Measurements from ENCODE around the gene CHRD. TPM values are rescaled to one million over a fixed set of nuclear protein-coding genes. Genes with fewer than 3 reads are reported as not detected.

The CHRD gene
- total RNA-seq, 1 donor from 2014 or later = 2.0 TPM

DNA sequence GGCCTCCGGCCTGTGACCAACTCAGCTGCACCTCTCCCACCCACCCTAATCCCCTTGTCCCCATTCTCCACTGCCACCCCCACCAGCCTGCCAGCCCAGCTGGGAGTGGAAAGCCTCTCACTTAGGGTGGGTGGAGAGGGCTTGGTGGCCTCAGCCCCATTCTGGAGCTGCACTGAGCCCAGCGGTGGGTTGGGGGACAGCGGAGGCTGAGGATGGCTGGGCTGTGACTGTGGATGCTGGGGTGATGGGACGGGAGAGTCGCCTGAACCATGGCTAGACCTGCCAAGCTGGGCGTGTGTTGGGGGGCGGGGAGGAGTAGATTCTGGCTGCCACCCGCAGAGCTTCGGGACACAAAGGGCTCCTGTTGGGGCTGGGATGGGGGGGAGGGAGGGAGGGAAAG, 20.2 kb upstream of the CHRD start:
- FAIRE-seq (no peak), DNase-seq (ENCODE audit: low spot score in 2 of 2) (no peak)

DNA sequence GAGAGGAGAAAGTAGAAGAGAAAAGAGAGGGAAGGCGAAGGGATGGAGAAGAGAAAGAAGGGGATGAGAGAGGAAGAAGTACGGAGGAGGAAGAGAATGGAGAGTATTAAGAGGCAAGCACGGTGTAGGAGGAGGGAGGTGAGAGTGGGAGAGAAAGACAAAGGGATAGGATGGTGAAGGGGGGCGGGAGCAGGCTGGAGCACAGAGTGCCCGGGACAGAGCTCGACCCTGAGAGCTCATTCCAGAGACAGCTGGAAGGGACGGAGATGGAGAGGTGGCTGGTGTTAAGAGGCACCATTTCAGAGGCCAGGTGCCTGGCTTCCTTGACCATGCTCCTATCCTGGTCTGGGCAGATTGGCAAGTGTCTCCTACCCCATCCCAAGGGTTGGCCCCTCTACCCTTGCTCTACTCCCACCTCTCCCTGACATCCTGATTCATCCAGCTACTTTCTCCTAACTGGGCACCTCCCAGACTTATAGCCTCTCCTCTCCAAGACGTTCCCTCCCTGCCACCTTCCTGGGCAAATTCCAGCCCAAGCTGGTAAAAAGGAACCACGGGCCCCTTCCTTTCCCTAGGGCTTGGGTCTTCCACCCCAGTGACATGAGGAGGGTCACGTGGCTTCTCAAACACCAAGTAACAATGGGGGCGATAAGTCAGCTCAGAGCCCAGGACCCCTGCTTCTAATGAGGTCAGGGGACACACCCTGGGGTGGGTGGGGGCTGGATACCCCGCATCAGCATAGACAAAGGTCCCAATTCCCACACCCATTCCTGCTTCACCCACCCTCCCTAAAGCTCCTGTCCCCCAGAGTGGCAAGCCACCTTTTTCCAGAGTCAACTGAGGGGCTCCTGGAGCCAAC, 19.6 kb upstream of the CHRD start:
- no peak for DNase-seq (ENCODE audit: low spot score in 2 of 2)
- FAIRE-seq = no peak

DNA sequence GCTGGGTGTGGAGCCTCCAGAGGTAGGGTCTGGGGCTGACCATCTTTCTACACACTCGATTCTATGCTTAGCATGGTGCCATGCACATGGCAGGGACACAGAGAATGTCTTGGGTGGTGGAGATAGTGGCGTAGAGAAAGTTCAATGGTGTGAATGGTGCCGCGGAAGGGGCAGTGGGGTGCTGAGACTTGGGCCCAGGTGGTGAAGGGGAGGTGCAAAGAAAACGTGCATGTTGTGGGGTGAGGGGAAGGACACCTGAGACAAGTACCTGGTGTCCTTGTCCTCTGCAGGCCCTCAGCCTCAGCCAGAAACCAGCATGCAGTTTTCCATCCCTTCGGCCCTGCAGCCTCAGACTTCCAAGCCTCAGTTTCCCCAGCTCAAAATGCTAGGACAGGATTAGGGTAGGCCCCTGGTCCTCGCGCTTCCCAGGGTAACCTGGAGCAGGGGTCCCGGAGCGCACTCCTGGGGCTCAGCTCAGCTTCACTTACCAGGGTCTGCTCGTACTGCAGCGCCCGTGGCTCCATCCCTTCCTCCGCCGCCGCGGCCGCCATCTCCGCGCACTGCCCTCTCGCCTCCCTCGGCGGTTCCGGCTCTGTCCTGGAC, 18.8 kb upstream of the CHRD start:
- FAIRE-seq (no peak), DNase-seq (ENCODE audit: low spot score in 2 of 2) (no peak)

- DNase-seq (ENCODE audit: low spot score in 2 of 2) = peak; percentile 72 to 83
- no peak for FAIRE-seq
Measured at GRCh38 chr3:184361532-184361931, 18.3 kb upstream of the CHRD start, which contains the start of the genes CLCN2 and POLR2H. CLCN2 (minus strand) TSS chr3:184361605; CDS start chr3:184361479, 126 bp downstream. POLR2H (plus strand) TSS chr3:184361710; CDS start chr3:184363493, 1,783 bp downstream.

DNA sequence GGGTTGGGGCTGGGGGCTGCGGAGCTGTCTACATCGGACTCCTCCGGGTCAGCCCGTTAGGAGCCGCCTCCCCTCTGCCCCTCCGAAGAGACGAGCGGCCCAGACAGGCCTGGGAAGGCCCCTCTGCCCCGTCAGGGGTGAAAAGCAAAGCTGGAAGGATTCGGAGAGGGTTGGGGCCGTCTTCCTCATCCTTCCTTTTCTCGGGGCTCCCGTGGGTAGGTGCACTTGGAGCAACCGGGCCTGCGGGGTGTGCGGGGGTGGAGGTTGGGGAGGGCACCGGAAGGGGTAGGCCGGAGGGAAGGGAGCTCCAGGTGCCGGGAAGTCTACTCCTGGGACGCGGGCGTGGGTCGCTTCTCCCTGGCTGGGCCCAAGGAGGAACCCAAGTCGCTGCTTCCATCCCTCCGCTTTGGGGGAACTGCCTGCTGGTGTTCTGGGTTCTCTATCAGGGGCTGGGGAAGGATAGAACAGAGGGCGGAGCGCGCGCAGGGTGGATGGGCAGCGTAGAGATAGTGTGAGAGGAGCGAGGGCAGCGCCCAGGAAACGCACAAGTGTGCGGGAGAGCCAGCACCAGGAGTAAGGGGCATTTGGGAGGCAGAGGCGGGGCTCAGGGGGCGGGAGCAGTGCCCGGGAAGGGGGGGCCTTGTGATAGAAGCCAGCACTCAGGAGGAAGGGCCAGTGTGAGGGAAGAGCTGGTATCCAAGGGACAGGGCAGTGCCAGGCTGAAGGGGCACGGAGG, 17.8 kb upstream of the CHRD start:
- FAIRE-seq = no peak
- peak; percentile 64 to 70 for DNase-seq (ENCODE audit: low spot score in 2 of 2)

GRCh38 chr3:184362668-184363546, 16.9 kb upstream of the CHRD start:
- peak; percentile 84 to 89 for DNase-seq (ENCODE audit: low spot score in 2 of 2)
- no peak for FAIRE-seq

- FAIRE-seq (no peak), DNase-seq (ENCODE audit: low spot score in 2 of 2) (no peak)
Measured at GRCh38 chr3:184366619-184367289, 13.1 kb upstream of the CHRD start.

DNA sequence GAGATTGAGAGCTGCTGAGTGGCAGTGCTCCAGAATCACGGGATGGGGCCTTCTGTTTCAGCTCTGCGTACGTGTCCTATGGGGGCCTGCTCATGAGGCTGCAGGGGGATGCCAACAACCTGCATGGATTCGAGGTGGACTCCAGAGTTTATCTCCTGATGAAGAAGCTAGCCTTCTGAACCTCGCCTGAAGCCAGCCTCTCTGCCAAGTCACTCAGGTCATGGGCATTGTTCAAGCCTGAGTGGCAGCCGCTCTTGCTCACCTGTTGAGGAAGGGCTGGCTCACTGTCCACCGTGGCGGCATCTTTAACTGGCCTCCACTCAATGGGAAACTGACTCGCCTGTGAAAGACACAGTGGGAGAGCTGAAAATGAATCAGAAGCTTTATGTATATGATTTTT, 11.7 kb upstream of the CHRD start:
- no peak for FAIRE-seq

DNA sequence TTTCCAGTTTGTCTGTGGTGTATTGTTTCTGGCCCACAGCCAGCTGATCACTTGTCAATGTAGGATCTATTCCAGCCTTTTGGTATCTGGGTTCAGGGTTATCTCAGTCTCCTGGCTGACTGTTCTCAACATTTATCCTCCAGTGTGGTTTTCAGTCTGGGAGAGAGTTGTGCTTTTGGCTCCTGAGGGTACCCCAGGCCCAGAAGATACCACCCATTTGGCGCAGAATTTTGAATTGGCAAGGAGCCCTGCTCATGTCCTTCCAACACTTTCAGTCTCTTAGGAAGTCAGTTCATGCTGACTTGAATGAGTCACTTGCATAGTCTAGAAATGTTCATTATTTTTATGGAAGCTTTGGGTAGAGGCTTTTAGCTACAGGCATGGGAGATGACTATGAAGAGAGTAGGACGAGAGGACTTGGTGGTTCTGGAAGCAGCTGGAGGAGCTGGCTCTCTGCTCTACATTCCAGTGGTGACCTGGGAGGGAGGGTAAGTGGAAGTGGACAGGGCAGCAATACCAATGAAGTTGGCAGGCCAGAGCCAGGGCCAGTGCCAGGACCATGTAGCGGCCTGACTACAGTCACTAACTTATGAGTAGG, 11.2 kb upstream of the CHRD start:
- FAIRE-seq (no peak), DNase-seq (ENCODE audit: low spot score in 2 of 2) (no peak)

More for the DNA sequence above, 11.7 kb upstream of the CHRD start:
- no peak for DNase-seq (ENCODE audit: low spot score in 2 of 2)

- DNase-seq (ENCODE audit: low spot score in 2 of 2) (peak; percentile 71 to 87), FAIRE-seq (no peak)
Measured at GRCh38 chr3:184371570-184372018, 8.3 kb upstream of the CHRD start.

DNA sequence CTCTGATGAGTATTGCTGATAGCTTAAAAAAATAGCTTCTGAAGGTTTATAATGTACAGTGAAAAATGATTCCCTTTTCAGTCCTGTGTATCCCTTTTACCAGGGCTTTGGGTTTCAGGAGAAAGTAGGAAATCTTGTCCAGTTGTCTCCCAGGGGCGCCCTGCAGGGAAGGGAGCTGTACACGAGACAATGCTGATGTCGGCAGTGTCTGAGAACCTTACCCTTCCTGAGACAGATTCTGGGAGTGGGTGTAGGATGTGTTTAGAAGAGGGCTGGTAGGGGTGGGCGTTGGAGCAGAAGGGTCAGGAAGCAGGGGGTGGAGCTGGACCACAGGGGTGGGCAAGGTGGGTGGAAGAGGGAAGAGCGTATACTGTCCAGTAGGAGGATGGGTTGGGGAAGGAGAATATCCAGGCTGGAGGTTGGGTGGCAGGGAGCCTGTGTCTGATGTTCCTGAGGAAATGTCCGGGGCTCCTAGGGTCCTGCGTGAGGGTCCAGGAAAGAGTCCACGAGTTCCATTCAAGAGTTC, 7.5 kb upstream of the CHRD start:
- DNase-seq (ENCODE audit: low spot score in 2 of 2) (no peak), FAIRE-seq (no peak)

GRCh38 chr3:184372911-184373310, 6.9 kb upstream of the CHRD start:
- FAIRE-seq (no peak), DNase-seq (ENCODE audit: low spot score in 2 of 2) (no peak)

GRCh38 chr3:184373422-184373821, 6.4 kb upstream of the CHRD start:
- no peak for FAIRE-seq
- no peak for DNase-seq (ENCODE audit: low spot score in 2 of 2)

DNA sequence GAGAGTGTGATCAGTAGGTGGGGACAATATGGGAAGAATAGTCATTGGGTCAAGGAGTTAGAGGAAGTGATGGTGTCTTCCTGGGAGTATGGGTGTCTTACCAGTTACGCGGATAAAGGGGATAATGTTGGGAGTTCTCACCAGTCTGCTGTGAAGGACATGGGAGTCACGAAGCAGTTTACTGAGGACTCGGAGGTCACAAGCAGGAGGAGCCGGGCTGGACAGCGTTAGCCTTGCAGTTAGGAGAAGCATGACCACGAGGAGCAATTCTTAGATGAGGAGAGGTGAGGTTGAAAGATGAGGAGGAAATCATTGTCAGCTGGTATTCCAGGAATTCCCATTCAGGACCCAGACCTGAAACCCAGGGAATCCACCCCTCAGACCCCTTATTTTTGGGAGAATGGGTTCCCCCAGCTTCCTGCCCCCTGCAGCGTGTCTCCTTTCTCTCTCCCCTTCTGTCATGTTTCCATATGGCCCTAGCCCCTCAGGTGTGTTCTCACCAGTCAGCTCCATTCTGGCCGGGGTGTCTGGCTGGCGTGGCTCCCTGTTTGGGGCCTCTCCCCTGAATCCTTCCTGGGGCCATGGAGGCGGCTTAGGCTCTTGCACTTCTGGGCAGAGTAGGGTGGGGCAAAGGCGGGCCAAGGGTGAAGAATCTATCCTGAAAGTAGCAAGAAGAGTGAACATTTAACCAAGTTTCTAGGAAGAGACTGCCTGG, 4.0 kb upstream of the CHRD start:
- FAIRE-seq (no peak), DNase-seq (ENCODE audit: low spot score in 2 of 2) (no peak)

DNA sequence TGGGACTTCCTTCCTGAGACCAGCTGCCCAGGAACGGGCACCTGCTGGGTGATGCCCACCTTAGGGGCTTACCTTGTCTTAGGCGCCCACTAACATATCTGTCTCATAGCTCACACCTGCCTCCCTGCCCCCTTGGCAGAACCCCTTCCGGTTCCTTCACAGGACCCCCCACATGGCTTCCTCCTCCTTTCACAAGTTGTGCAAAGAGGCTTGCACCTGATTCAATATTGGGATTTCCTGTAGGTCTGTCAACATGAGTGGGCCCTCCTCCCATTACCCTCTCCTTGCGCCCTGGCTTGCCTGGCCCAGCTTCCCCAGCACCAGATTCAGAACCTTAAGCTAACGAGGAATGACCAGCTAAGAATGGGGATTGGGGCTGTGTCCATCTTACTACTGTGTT, 2.5 kb upstream of the CHRD start:
- FAIRE-seq (no peak), DNase-seq (ENCODE audit: low spot score in 2 of 2) (no peak)

- no peak for DNase-seq (ENCODE audit: low spot score in 2 of 2)
- FAIRE-seq = no peak
Measured at GRCh38 chr3:184377882-184378445, 1.9 kb upstream of the CHRD start, which contains the start of gene THPO. THPO (minus strand) TSS chr3:184378207; CDS start chr3:184376259, 1,948 bp downstream.

- FAIRE-seq (no peak), DNase-seq (ENCODE audit: low spot score in 2 of 2) (no peak)
Measured at GRCh38 chr3:184378651-184379357, 1.1 kb upstream of the CHRD start.

Data from frontal cortex (tissue), 4 donors.